ENCODE results near the gene PRR30. TPM values are rescaled to one million over a fixed set of nuclear protein-coding genes. Genes with fewer than 3 reads are reported as not detected.
A peak's percentile ranks its signal among the peaks of the same experiment; 100 is the strongest.

The PRR30 gene
- total RNA-seq, 1 donor, result not detected

DNA sequence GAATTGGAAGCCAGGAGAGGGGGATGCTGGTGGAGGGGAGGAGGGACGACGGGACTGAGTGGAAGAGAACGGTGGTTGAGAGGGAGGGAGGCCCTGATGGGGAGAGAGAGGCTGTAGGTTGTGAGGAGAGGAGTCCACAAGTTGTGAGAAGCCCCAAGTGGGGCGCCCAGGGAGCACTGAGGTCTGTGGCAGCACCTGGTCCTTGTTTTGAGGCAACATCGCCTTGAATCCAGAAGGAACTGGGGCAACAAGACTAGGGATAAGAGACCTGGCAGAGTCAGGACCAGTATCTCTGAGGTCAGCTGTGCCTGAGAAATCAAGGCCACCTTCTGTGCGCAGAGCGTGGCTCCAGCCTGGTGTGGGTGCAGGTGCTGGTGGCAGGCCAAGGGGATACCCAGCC, 1.1 kb downstream of the PRR30 start:
- Histone ChIP-seq H3K27ac (ENCODE audit: low read depth, low read length) (no peak overlapping the region), H3K9me3 (ENCODE audit: low read depth, low read length) (no peaks in the 10 kb centered on the region), H3K4me3 (ENCODE audit: insufficient read depth, low read length) (no peak overlapping the region), H3K36me3 (ENCODE audit: insufficient read depth, low read length) (no peaks in the 10 kb centered on the region), H3K4me2 (ENCODE audit: insufficient read depth, low read length) (no peak overlapping the region), H2AFZ (ENCODE audit: low read length) (no peak overlapping the region), H3K79me2 (ENCODE audit: insufficient read depth, low read length) (peaks cover 13% of the 10 kb centered on the region), H4K20me1 (ENCODE audit: insufficient read depth, low read length) (peaks cover 7% of the 10 kb centered on the region), H3K4me1 (ENCODE audit: insufficient read depth, low read length) (peaks cover 7% of the 10 kb centered on the region), H3K27me3 (ENCODE audit: insufficient read depth, low read length) (peaks cover 11% of the 10 kb centered on the region)
- DNase-seq (ENCODE audit: insufficient read length, low spot score, missing footprints), result no peak
- TF ChIP-seq CTCF (IDR thresholded peaks at IDR 0.05; ENCODE audit: extremely low read depth, low read depth, low read length), result no peak

DNA sequence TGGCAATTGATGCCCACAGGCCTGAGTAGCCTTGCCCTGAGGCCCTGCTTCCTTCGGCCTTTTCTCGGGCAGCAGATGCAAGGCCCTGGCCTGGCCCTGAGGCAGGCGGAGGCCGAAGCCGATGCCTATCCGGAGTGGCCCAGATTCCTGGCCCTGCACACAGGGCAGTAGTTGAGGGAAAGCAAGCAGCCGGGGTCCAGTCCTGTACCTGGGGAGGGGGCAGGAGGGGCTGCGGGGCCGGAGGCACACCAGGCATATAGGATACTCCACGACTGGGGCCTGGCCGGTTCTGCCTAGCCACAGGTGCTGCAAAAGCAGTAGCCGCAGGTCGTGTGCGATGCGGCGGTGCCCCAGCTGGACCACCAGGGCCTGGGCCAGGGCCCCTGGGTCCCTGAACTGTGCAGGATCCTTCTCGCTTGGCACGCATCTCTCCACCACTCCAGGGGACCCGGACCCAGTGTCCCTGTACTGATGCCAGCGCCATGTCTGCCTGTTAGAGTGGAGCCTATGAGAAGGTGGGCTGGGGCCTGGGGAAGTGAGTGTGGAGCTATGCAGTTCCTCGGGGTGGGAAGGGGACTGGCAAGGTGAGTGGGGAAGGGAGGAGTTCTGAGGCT, 1.8 kb downstream of the PRR30 start:
- peaks cover 5% of the 10 kb centered on the region for H3K36me3 ChIP-seq (ENCODE audit: insufficient read depth, low read length)
- no peak for TF ChIP-seq CTCF (IDR thresholded peaks at IDR 0.05; ENCODE audit: extremely low read depth, low read depth, low read length)
- peaks cover 14% of the 10 kb centered on the region for H4K20me1 ChIP-seq (ENCODE audit: insufficient read depth, low read length)
- H3K27me3 ChIP-seq (ENCODE audit: insufficient read depth, low read length), result peaks cover 8% of the 10 kb centered on the region
- peaks cover 8% of the 10 kb centered on the region for H3K4me1 ChIP-seq (ENCODE audit: insufficient read depth, low read length)
- no peak overlapping the region for H3K27ac ChIP-seq (ENCODE audit: low read depth, low read length)
- H2AFZ ChIP-seq (ENCODE audit: low read length), result no peak overlapping the region
- no peak overlapping the region for H3K4me3 ChIP-seq (ENCODE audit: insufficient read depth, low read length)
- peaks cover 20% of the 10 kb centered on the region for H3K79me2 ChIP-seq (ENCODE audit: insufficient read depth, low read length)
- H3K4me2 ChIP-seq (ENCODE audit: insufficient read depth, low read length), result no peak overlapping the region
- H3K9me3 ChIP-seq (ENCODE audit: low read depth, low read length), result no peaks in the 10 kb centered on the region
- no peak for DNase-seq (ENCODE audit: insufficient read length, low spot score, missing footprints)

- peaks cover 22% of the 10 kb centered on the region for H3K79me2 ChIP-seq (ENCODE audit: insufficient read depth, low read length)
- peaks cover 21% of the 10 kb centered on the region for H4K20me1 ChIP-seq (ENCODE audit: insufficient read depth, low read length)
- no peak overlapping the region for H3K4me2 ChIP-seq (ENCODE audit: insufficient read depth, low read length)
- H2AFZ ChIP-seq (ENCODE audit: low read length), result no peak overlapping the region
- H3K4me1 ChIP-seq (ENCODE audit: insufficient read depth, low read length), result peaks cover 8% of the 10 kb centered on the region
- H3K4me3 ChIP-seq (ENCODE audit: insufficient read depth, low read length), result no peak overlapping the region
- peaks cover 10% of the 10 kb centered on the region for H3K36me3 ChIP-seq (ENCODE audit: insufficient read depth, low read length)
- H3K27me3 ChIP-seq (ENCODE audit: insufficient read depth, low read length), result peaks cover 8% of the 10 kb centered on the region
- TF ChIP-seq CTCF (IDR thresholded peaks at IDR 0.05; ENCODE audit: extremely low read depth, low read depth, low read length), result no peak
- DNase-seq (ENCODE audit: insufficient read length, low spot score, missing footprints), result no peak
- H3K9me3 ChIP-seq (ENCODE audit: low read depth, low read length), result no peaks in the 10 kb centered on the region
- H3K27ac ChIP-seq (ENCODE audit: low read depth, low read length), result no peak overlapping the region
These were observed 2.5 kb downstream of the PRR30 start for GRCh38 chr2:27136751-27137150.

DNA sequence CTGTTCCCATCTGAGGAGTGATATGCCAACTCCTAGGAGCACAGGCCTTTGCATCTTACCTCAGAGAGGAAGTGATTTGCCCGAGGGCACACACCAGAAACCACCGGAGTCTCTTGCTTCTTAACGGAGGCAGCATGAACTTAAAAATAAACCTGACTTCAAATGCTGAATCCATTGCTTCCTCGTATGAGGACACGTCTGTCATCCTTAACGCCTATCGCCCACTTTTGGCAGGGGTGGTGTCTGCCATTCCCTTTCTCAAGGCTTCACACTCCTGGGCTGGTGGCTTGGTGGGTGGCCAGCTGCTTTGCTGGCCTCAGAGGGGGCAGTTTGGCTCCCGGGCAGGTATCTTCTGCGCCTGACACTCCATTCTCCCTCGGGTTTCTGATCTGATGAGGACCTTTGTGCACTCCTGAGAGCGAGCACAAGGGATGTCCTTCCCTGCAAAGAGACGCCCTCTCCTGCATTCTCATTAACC, 3.7 kb downstream of the PRR30 start:
- Histone ChIP-seq H3K9me3 (ENCODE audit: low read depth, low read length) (no peaks in the 10 kb centered on the region), H3K27ac (ENCODE audit: low read depth, low read length) (no peak overlapping the region), H3K27me3 (ENCODE audit: insufficient read depth, low read length) (peaks cover 8% of the 10 kb centered on the region), H3K4me2 (ENCODE audit: insufficient read depth, low read length) (no peak overlapping the region), H3K4me3 (ENCODE audit: insufficient read depth, low read length) (no peak overlapping the region), H3K79me2 (ENCODE audit: insufficient read depth, low read length) (peaks cover 22% of the 10 kb centered on the region), H4K20me1 (ENCODE audit: insufficient read depth, low read length) (peaks cover 26% of the 10 kb centered on the region), H3K36me3 (ENCODE audit: insufficient read depth, low read length) (peaks cover 21% of the 10 kb centered on the region), H3K4me1 (ENCODE audit: insufficient read depth, low read length) (peaks cover 8% of the 10 kb centered on the region), H2AFZ (ENCODE audit: low read length) (peak overlapping the region; percentile 10)
- no peak for TF ChIP-seq CTCF (IDR thresholded peaks at IDR 0.05; ENCODE audit: extremely low read depth, low read depth, low read length)
- DNase-seq (ENCODE audit: insufficient read length, low spot score, missing footprints), result no peak
